ENCODE measurements around the gene PCGF3. TPM values are rescaled to one million over a fixed set of nuclear protein-coding genes. Genes with fewer than 3 reads are reported as not detected.
"Not testable (repeated sequence)": the region's sequence is repeated elsewhere in the genome, so short reads cannot be mapped to it uniquely, and the experiment has no call there.

PCGF3 gene
- total RNA-seq, 2 donors from 2014 or later, result 59.0 to 135 TPM

- 90% methylated on average over 17 of the region's 17 CpGs for WGBS
- H3K27me3 ChIP-seq (replicated peaks; ENCODE audit: insufficient read depth), result peaks cover 7% of the 10 kb centered on the region
- intact Hi-C loops (cut with DNase I), result no loop called here
- H3K4me1 ChIP-seq (replicated peaks), result peaks cover 6% of the 10 kb centered on the region
- no peak for DNase-seq (ENCODE audit: low spot score)
- no peak for TF ChIP-seq POLR2AphosphoS5 (IDR thresholded peaks at IDR 0.05)
- no peak overlapping the region for H3K4me3 ChIP-seq
- H3K27ac ChIP-seq, result no peak overlapping the region
- no peaks in the 10 kb centered on the region for H3K9me3 ChIP-seq
- H3K36me3 ChIP-seq, result no peaks in the 10 kb centered on the region
These were observed 90.6 kb downstream of the PCGF3 start for GRCh38 chr4:796206-796605.

GRCh38 chr4:797066-797465, 91.4 kb downstream of the PCGF3 start:
- TF ChIP-seq POLR2A (IDR thresholded peaks at IDR 0.05) (no peak), CTCF (IDR thresholded peaks at IDR 0.05) (no peak), POLR2AphosphoS5 (IDR thresholded peaks at IDR 0.05) (no peak)
- intact Hi-C loops (cut with DNase I), result no loop called here
- no peak overlapping the region for H3K27ac ChIP-seq
- H3K4me3 ChIP-seq, result no peak overlapping the region
- no peaks in the 10 kb centered on the region for H3K9me3 ChIP-seq
- H3K27me3 ChIP-seq (replicated peaks; ENCODE audit: insufficient read depth), result peaks cover 7% of the 10 kb centered on the region
- peaks cover 6% of the 10 kb centered on the region for H3K4me1 ChIP-seq (replicated peaks)
- no peaks in the 10 kb centered on the region for H3K36me3 ChIP-seq
- DNase-seq (ENCODE audit: low spot score), result no peak
- WGBS, result 82% methylated on average over 4 of the region's 4 CpGs

- no peaks in the 10 kb centered on the region for H3K9me3 ChIP-seq
- intact Hi-C loops (cut with DNase I), result no loop called here
- TF ChIP-seq POLR2AphosphoS5 (IDR thresholded peaks at IDR 0.05) (no peak), CTCF (IDR thresholded peaks at IDR 0.05) (no peak), POLR2A (IDR thresholded peaks at IDR 0.05) (no peak)
- H3K4me3 ChIP-seq, result no peak overlapping the region
- no peaks in the 10 kb centered on the region for H3K36me3 ChIP-seq
- H3K4me1 ChIP-seq (replicated peaks), result no peaks in the 10 kb centered on the region
- H3K27me3 ChIP-seq (replicated peaks; ENCODE audit: insufficient read depth), result no peaks in the 10 kb centered on the region
- no peak overlapping the region for H3K27ac ChIP-seq
- no peak for DNase-seq (ENCODE audit: low spot score)
- 91% methylated on average over 13 of the region's 13 CpGs for WGBS
These were observed 95.9 kb downstream of the PCGF3 start for GRCh38 chr4:801436-802124.

- Histone ChIP-seq H3K27ac (no peak overlapping the region), H3K9me3 (no peaks in the 10 kb centered on the region), H3K27me3 (replicated peaks; ENCODE audit: insufficient read depth) (no peaks in the 10 kb centered on the region), H3K4me1 (replicated peaks) (no peaks in the 10 kb centered on the region), H3K4me3 (no peak overlapping the region), H3K36me3 (no peaks in the 10 kb centered on the region)
- intact Hi-C loops (cut with DNase I), result no loop called here
- WGBS, result 90% methylated on average over 13 of the region's 13 CpGs
- DNase-seq (ENCODE audit: low spot score), result no peak
- TF ChIP-seq POLR2AphosphoS5 (IDR thresholded peaks at IDR 0.05), result no peak
- TF ChIP-seq CTCF (IDR thresholded peaks at IDR 0.05), result no peak
- TF ChIP-seq POLR2A (IDR thresholded peaks at IDR 0.05), result no peak
These were observed 98.3 kb downstream of the PCGF3 start for GRCh38 chr4:803884-804283.

- no peaks in the 10 kb centered on the region for H3K27me3 ChIP-seq (replicated peaks; ENCODE audit: insufficient read depth)
- no peak for DNase-seq (ENCODE audit: low spot score)
- no peaks in the 10 kb centered on the region for H3K36me3 ChIP-seq
- H3K9me3 ChIP-seq, result no peaks in the 10 kb centered on the region
- no peak for TF ChIP-seq POLR2AphosphoS5 (IDR thresholded peaks at IDR 0.05)
- TF ChIP-seq CTCF (IDR thresholded peaks at IDR 0.05), result no peak
- no peak for TF ChIP-seq POLR2A (IDR thresholded peaks at IDR 0.05)
- no peak overlapping the region for H3K27ac ChIP-seq
- H3K4me1 ChIP-seq (replicated peaks), result no peaks in the 10 kb centered on the region
- 81% methylated on average over 39 of the region's 44 CpGs for WGBS
- no peak overlapping the region for H3K4me3 ChIP-seq
- intact Hi-C loops (cut with DNase I), result no loop called here
These were observed 99.2 kb downstream of the PCGF3 start for GRCh38 chr4:804804-805203.

GRCh38 chr4:806979-807378, 101.3 kb downstream of the PCGF3 start:
- WGBS, result 94% methylated on average over 4 of the region's 4 CpGs
- intact Hi-C loops (cut with DNase I); H3K27ac ChIP-seq; H3K36me3 ChIP-seq; H3K27me3 ChIP-seq (replicated peaks; ENCODE audit: insufficient read depth); H3K9me3 ChIP-seq; H3K4me1 ChIP-seq (replicated peaks); DNase-seq (ENCODE audit: low spot score); H3K4me3 ChIP-seq: not testable (repeated sequence)

All from prostate gland (tissue), 2 donors.